H1 (cell line): ENCODE measurements around the gene FAM13C.

ENCODE experiments used
- ATF2 ChIP-seq: IDR thresholded peaks from 2 replicates; pipeline ENCODE4 v1.6.1; 2012; ENCODE audit warnings: low read length, inconsistent platforms
- BRCA1 ChIP-seq: IDR thresholded peaks from 2 replicates; pipeline ENCODE4 v1.6.1; 2012; ENCODE audit warnings: low read depth, low read length, improper control_type of control experiment
- CBX5 ChIP-seq: fragments of 300-800, 300-1000 bp; sonication (generic); IDR thresholded peaks from 2 replicates; pipeline ENCODE4 v1.7.1; 2016; ENCODE audit warnings: antibody characterized with exemption, low read length, low read depth
- CTCF ChIP-seq, 3 experiments: IDR thresholded peaks; 1 replicate in 2 of 3; 2 replicates in 1 of 3; pipeline versions ENCODE4 v1.5.1 to v1.6.1; 2011; ENCODE audit warnings: low read length in 3 of 3, mild to moderate bottlenecking in 3 of 3, inconsistent platforms in 2 of 3, low read depth in 1 of 3, moderate library complexity in 1 of 3; ENCODE audit not compliant: insufficient read depth in 1 of 3; ENCODE audit errors: control extremely low read depth in 1 of 3
- JUN ChIP-seq: IDR thresholded peaks from 2 replicates; pipeline ENCODE4 v1.6.1; 2011; ENCODE audit warnings: low read depth, mild to moderate bottlenecking, improper control_type of control experiment, low read length
- NANOG ChIP-seq: IDR thresholded peaks from 2 replicates; pipeline ENCODE4 v1.6.1; 2011; ENCODE audit warnings: low read length, low read depth, mild to moderate bottlenecking, inconsistent platforms; ENCODE audit not compliant: insufficient read depth, poor library complexity, severe bottlenecking
- PHF8 ChIP-seq: fragments of 200-600 bp; sonication (generic); conservative IDR thresholded peaks from 2 replicates; pipeline ENCODE4 v1.7.1; 2012; ENCODE audit warnings: low read depth, mild to moderate bottlenecking, inconsistent platforms, low read length, moderate library complexity
- POLR2A ChIP-seq, 2 experiments: IDR thresholded peaks; 1 replicate in 1 of 2; 2 replicates in 1 of 2; pipeline ENCODE4 v1.6.1; 2011; ENCODE audit warnings: low read depth in 2 of 2, low read length in 2 of 2, mild to moderate bottlenecking in 2 of 2; ENCODE audit errors: control extremely low read depth in 1 of 2
- YY1 ChIP-seq: IDR thresholded peaks from 2 replicates; pipeline ENCODE4 v1.6.1; 2011; ENCODE audit warnings: low read depth, mild to moderate bottlenecking, low read length

GRCh38 chr10:59314268-59314667 lies 48.1 kb downstream of the FAM13C start:
- no peak for TF ChIP-seq YY1
- no peak for TF ChIP-seq CTCF (IDR thresholded peaks at IDR 0.05; ENCODE audit: control extremely low read depth in 1 of 3, insufficient read depth in 1 of 3, low read depth in 1 of 3, low read length in 3 of 3)
- no peak for TF ChIP-seq CBX5
- no peak for TF ChIP-seq JUN
- TF ChIP-seq PHF8, result no peak
- TF ChIP-seq POLR2A (IDR thresholded peaks at IDR 0.05; ENCODE audit: control extremely low read depth in 1 of 2, low read depth in 2 of 2, low read length in 2 of 2), result no peak
- no peak for TF ChIP-seq ATF2
- no peak for TF ChIP-seq NANOG
- TF ChIP-seq BRCA1, result no peak
